K562 (cell line): ENCODE results near the gene C13orf46. TPM values are rescaled to one million over a fixed set of nuclear protein-coding genes. Genes with fewer than 3 reads are reported as not detected.

Experiments used
- ATAC-seq: fragments of 200-7000 bp; cut with Tn5 transposase; 3 replicates; pipeline ENCODE4 v1.9.1; 2020; ENCODE audit warnings: moderate library complexity
- BruUV-seq: library from RNA; stranded (reverse); fragments of 400-500 nt; replicated peaks from 2 replicates; lab custom pipeline; 2021; lab: Mats Ljungman, UMichigan
- CTCF ChIA-PET: fragments of 300-600 bp; formaldehyde crosslinking; extraction: SDS; loops from one replicate; lab custom pipeline; 2021; ENCODE audit warnings: low intra/inter-chr PET ratio; lab: Yijun Ruan, JAX
- POLR2A ChIA-PET: fragments of 300-600, 350-650 bp; sonication (Branson Sonifier 250); formaldehyde crosslinking; extraction: SDS; loops from one replicate; lab custom pipeline; 2021; ENCODE audit warnings: antibody characterized with exemption, inconsistent platforms; lab: Yijun Ruan, JAX
- DNase-seq, 4 experiments: peaks; one replicate each; pipeline versions ENCODE4 v3.0.0 to v3.0.0-alpha.2; 2011 to 2018; ENCODE audit warnings: low spot score in 3 of 4, mixed read lengths in 3 of 4; ENCODE audit errors: extremely low read depth in 1 of 4
- FAIRE-seq: peaks from 2 replicates; lab custom pipeline; 2011; peaks lifted over from hg19 to GRCh38; lab: Jason Lieb, UNC
- H2AFZ ChIP-seq: 2 replicates; pipeline ENCODE4 v1.6.0; 2011; ENCODE audit warnings: low read depth, low read length, control low read depth, inconsistent platforms
- H3K27ac ChIP-seq: fragments of 200-600 bp; 3 replicates; pipeline ENCODE4 v1.8.0; 2011; ENCODE audit warnings: low read depth, mild to moderate bottlenecking, control low read depth, inconsistent platforms, low read length, moderate library complexity, mixed read lengths; ENCODE audit errors: extremely low read depth
- H3K27me3 ChIP-seq, 2 experiments: fragments of 300-600 bp in 1 of 2; 2 replicates in 1 of 2; 3 replicates in 1 of 2; pipeline versions ENCODE4 v1.6.0 to v1.8.0; 2011; ENCODE audit warnings: inconsistent platforms in 2 of 2, low read length in 2 of 2, mild to moderate bottlenecking in 1 of 2, mixed read lengths in 1 of 2, moderate library complexity in 1 of 2; ENCODE audit not compliant: control insufficient read depth in 2 of 2, insufficient read depth in 2 of 2
- H3K36me3 ChIP-seq: fragments of 300-600 bp; 3 replicates; pipeline ENCODE4 v1.8.0; 2011; ENCODE audit warnings: mild to moderate bottlenecking, low read length, inconsistent platforms; ENCODE audit not compliant: control insufficient read depth, insufficient read depth
- H3K4me1 ChIP-seq, 2 experiments: fragments of 200-600 bp in 1 of 2; replicated peaks in 1 of 2; 2 replicates in 1 of 2; 3 replicates in 1 of 2; pipeline versions ENCODE4 v1.5.1 to v1.8.0; 2011; ENCODE audit warnings: inconsistent platforms in 2 of 2, low read length in 2 of 2, mild to moderate bottlenecking in 1 of 2, mixed read lengths in 1 of 2, moderate library complexity in 1 of 2; ENCODE audit not compliant: control insufficient read depth in 2 of 2, insufficient read depth in 2 of 2
- H3K4me2 ChIP-seq: 2 replicates; pipeline ENCODE4 v1.6.1; 2011; ENCODE audit warnings: low read length, control low read depth, inconsistent platforms, mixed read lengths; ENCODE audit not compliant: insufficient read depth
- H3K4me3 ChIP-seq: fragments of 200-600 bp; sonication (generic), shearing (Covaris generic); 2 replicates; pipeline ENCODE4 v1.5.1; 2016; ENCODE audit warnings: control low read depth, inconsistent platforms
- H3K79me2 ChIP-seq: fragments of 200-600 bp; 3 replicates; pipeline ENCODE4 v1.8.0; 2011; ENCODE audit warnings: low read length, inconsistent platforms; ENCODE audit not compliant: control insufficient read depth, insufficient read depth
- H3K9ac ChIP-seq, 2 experiments: 2 replicates each; pipeline versions ENCODE4 v1.6.0 to v1.6.1; 2011; ENCODE audit warnings: low read depth in 2 of 2, low read length in 2 of 2, control low read depth in 1 of 2, inconsistent platforms in 1 of 2, mild to moderate bottlenecking in 1 of 2, mixed read lengths in 1 of 2; ENCODE audit not compliant: insufficient read depth in 1 of 2
- H3K9me1 ChIP-seq: one replicate; pipeline ENCODE4 v1.6.0; 2011; ENCODE audit warnings: inconsistent platforms, mild to moderate bottlenecking, low read length, moderate library complexity; ENCODE audit not compliant: control insufficient read depth, insufficient read depth
- H3K9me3 ChIP-seq: replicated peaks from 2 replicates; pipeline ENCODE4 v1.5.1; 2011; ENCODE audit warnings: low read depth, low read length, inconsistent platforms; ENCODE audit not compliant: control insufficient read depth, insufficient read depth
- H4K20me1 ChIP-seq: replicated peaks from 2 replicates; pipeline ENCODE4 v1.6.1; 2011; ENCODE audit warnings: low read length, inconsistent platforms, mixed read lengths; ENCODE audit not compliant: control insufficient read depth, insufficient read depth
- ZBTB33 ChIP-seq: sonication (generic); formaldehyde crosslinking; IDR thresholded peaks from 2 replicates; pipeline ENCODE4 v1.8.1; 2023; ENCODE audit warnings: mild to moderate bottlenecking, missing genetic modification reagents
- ZNF780A ChIP-seq: fragments of 250-450 bp; sonication (Bioruptor Pico); IDR thresholded peaks from 2 replicates; pipeline ENCODE4 v1.5.0; 2021; ENCODE audit warnings: mild to moderate bottlenecking
- WGBS: fragments of 100-300 bp; shearing (Covaris generic); methylation state at CpG from one replicate; pipeline ENCODE4 v1.1.6; 2016; ENCODE audit warnings: low coverage, mixed read lengths; ENCODE audit not compliant: insufficient coverage; ENCODE audit errors: missing lambda C conversion rate; 5-methylcytosine and 5-hydroxymethylcytosine counted together
- in situ Hi-C: fragments of 300-500 bp; cut with MboI; formaldehyde crosslinking; loops from 4 replicates; pipeline ENCODE4 v1.15.0; 2018; ENCODE audit warnings: inconsistent platforms, mixed read lengths
- intact Hi-C: fragments of 100-400 bp; cut with micrococcal nuclease; formaldehyde crosslinking; loops from 2 replicates; pipeline ENCODE4 v1.14.2; 2022
- polyA plus RNA-seq, 8 experiments: library from polyadenylated mRNA; depleted of rRNA in 4 of 8; stranded (reverse) in 5 of 8; unstranded in 3 of 8; fragments of >200 nt; fragmentation: Nextera tagmentation in 2 of 8; fragmentation: Illumina TruSeq in 1 of 8; extraction: Ambion mirVana in 2 of 8; extraction: Trizol in 1 of 8; gene quantifications; 2 replicates each; pipeline versions ENCODE4 v1.2.1 to v1.2.3, GENCODE V29; 2011 to 2014; ENCODE audit warnings: inconsistent platforms in 1 of 8, missing spikeins in 1 of 8
- total RNA-seq, 7 experiments: library from RNA; depleted of rRNA in 6 of 7; stranded (reverse); fragments of >200 nt in 6 of 7; fragmentation: Illumina TruSeq in 2 of 7; extraction: Trizol in 2 of 7; gene quantifications; 2 replicates each; pipeline versions ENCODE4 v1.2.1 to v1.2.3, GENCODE V29; 2011 to 2021; ENCODE audit warnings: low replicate concordance in 1 of 7

C13orf46 gene
- total and polyA plus RNA-seq, 9 of the 15 experiments (the other 6 are each of a cell fraction or from before 2014, with no cell fraction given): 0.04 to 0.24 (median 0.05) TPM; not detected in 4

GRCh38 chr13:114002009-114002544, 28.2 kb upstream of the C13orf46 start:
- intact Hi-C loops: no loop called here
- no peaks in the 10 kb centered on the region for H3K27me3 ChIP-seq
- no peaks in the 10 kb centered on the region for H3K9me3 ChIP-seq
- H2AFZ ChIP-seq: no peak overlapping the region
- peaks cover 11% of the 10 kb centered on the region; the same call in 2 of the 3 replicates for H3K36me3 ChIP-seq
- DNase-seq (no peak), FAIRE-seq (no peak), ATAC-seq (no peak)
- 89% methylated on average over 12 of the region's 27 CpGs for WGBS
- no peaks in the 10 kb centered on the region for H3K9me1 ChIP-seq
- H3K4me2 ChIP-seq: no peak overlapping the region
- H3K4me3 ChIP-seq: no peak overlapping the region
- BruUV-seq: no TSS peak
- POLR2A ChIA-PET: no interaction called here
- H3K79me2 ChIP-seq: peaks cover 9% of the 10 kb centered on the region
- no peak overlapping the region for H3K27ac ChIP-seq
- in situ Hi-C loops: no loop called here
- peak overlapping the region in 1 of 2 experiments; percentile 17; a peak in 1 of 4 replicates for H3K9ac ChIP-seq
- no peaks in the 10 kb centered on the region for H4K20me1 ChIP-seq
- peaks cover 8 to 32% of the 10 kb centered on the region in 2 experiments; a peak in 4 of 5 replicates for H3K4me1 ChIP-seq
- TF ChIP-seq ZBTB33 (CRISPR knock-in tag) (peak; percentile 57; the same call in 1 of the 2 replicates), ZNF780A (CRISPR knock-in tag) (no peak)
- CTCF ChIA-PET: no interaction called here
